GM19467 (cell line): Measurements from ENCODE around the gene PLAGL2.

Experiments
- ATAC-seq: cut with Tn5 transposase; IDR thresholded peaks from one replicate; pipeline ENCODE4 v1.9.1; 2021; ENCODE audit warnings: mild to moderate bottlenecking, moderate library complexity; ENCODE audit not compliant: unreplicated experiment

Gene PLAGL2

DNA sequence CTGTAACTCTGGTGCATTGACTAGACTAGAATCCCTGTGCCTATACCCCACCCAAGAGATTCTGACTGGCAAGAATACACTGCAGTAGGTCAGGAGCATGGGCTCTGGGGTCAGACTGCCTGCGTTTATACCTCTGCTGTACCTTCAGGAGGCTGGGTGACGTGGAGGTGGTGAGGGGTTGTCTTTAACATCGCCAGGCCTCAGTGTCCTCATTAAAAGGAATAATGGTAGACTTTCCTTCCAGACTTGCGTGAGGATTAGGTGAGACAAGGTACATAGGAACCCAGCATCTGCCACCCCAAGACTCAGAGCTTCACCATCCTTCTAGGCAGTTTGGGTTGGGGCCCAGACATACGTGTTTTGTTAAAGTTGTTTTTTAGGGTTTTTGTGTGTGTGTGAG, 53.8 kb downstream of the PLAGL2 start:
- ATAC-seq = no peak

DNA sequence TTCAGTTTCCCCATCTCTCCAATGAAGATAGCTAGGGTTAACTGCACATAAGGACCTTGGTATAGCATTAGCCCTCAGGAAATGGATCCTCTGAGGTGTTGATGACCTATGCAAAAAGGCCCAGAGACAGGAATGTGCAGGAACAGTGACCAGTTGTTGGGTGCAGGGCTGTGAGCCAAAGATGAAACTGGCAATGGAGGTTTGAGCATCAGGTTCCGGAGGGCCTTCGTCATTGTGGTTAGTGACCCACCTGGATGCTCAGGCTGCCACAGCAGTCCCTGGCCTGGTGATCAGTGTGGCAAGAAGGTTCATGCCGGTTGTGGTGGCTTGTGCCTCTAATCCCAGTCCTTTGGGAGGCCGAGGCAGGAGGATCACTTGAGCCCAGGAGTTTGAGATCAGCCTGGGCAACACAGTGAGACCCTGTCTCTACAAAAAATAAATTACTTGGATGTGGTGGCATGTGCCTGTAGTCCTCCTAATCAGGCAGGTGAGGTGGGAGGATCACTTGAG, 54.3 kb downstream of the PLAGL2 start:
- no peak for ATAC-seq

DNA sequence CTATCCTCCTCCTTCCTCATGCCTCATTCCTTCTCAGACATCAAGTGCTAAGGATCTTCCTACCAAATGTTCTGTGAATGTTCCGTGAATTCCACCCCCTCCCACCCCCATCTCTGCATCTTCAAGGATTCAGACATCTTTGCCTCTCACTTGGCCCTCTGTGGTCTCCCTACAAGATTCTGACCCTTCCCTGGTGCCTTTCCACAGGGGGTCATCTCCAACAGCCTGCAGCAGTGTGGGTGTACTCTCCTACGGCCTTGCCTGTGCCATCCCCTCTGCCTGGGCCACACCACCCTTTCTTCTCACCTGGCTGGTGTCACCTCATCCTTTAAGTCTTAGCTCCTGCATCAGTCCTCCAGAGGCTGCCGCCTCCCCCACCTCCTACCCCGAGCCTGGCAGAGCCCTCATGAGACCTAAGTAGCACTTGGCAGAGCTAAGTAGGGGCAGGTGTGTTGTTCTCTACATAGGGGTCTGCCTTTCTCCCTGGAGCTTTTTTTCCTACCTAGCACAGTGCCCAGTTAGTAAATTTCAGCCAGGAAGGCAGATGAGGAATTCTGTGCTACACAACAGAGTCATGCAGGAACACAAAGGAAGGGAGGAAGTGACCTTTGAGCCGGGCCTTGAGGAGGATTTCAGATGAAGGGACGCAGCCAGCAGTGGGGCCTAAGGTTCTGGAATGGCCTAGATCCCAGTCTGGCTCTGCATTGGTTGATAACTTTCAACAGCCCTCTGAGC, 55.0 kb downstream of the PLAGL2 start:
- ATAC-seq = no peak

DNA sequence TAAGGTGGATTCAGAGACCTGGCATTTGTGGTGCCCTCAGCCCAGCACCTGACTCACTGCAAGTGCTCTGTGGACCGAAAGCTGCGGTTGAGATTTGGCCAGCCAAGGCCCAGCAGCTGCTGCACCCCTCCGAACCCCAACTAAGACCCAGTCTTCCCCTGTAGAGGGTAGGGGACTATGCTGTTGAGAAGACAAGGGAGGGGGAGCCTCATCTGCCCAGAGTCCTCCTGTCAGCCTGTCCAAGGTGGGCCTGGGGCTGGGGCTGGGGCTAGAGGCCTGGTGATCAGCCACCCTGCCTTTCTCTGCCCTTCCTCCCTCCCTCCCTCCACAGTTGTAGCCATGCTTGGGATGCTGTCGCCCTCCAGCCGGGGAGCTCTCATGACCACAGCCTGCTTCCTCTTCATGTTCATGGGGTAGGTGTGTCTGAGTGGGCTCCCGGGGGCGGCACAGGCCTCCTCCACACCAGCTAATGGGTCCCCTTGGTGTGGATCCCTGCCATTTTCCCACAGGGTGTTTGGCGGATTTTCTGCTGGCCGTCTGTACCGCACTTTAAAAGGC, 57.2 kb downstream of the PLAGL2 start:
- no peak for ATAC-seq

DNA sequence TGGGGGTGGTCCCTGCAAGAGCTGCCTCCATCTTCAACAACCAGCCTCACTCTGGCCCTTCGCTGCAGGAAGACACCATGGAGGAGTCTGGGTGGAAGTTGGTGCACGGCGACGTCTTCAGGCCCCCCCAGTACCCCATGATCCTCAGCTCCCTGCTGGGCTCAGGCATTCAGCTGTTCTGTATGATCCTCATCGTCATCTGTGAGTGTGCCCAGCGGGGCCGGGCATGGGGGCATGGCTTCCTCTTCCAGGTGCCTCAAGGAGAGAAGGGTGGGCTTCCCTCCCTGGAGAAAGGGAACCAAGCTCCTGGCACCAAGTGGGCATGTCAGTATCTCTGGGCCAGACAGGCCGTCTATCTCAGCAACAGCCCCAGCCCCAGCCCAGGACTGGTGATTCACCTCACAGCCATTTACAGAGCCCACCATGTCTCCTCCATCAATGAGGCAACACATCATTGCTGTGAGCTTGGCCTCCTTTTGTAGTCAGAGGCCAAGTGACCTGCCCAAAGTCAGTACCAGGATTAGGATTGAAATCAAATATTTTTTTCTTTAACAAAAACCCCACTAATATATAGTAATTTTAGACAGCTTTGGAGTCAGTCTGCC, 57.9 kb downstream of the PLAGL2 start:
- ATAC-seq = no peak

DNA sequence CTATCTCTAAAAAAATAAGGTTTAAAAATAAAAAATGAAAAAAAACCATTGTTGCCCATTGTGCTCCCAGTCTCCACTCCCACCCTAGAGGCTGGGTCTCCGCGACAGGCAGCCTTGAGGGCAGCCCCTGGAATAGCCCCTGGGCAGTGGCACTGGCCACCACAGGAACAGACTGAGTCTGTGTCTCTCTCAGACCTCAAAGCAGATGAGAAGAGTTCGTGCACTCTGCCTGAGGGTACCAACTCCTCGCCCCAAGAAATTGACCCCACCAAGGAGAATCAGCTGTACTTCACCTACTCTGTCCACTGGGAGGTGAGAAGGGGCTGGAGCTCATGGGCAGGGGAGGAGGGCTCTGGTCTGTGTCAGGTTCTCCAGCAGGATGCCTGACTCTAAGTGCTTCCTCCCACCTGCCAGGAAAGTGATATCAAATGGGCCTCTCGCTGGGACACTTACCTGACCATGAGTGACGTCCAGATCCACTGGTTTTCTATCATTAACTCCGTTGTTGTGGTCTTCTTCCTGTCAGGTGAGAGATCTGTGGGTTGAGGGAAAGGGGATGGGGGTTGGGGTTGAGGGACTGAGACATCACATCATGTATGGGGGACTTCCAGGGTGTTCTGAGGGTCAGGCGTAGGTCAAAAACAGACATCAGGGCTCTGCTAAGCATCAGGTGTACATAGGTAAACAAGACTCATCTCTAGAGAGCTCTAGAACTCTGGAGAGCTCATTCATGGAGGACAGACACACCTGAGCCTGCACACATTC, 62.5 kb downstream of the PLAGL2 start:
- no peak for ATAC-seq

DNA sequence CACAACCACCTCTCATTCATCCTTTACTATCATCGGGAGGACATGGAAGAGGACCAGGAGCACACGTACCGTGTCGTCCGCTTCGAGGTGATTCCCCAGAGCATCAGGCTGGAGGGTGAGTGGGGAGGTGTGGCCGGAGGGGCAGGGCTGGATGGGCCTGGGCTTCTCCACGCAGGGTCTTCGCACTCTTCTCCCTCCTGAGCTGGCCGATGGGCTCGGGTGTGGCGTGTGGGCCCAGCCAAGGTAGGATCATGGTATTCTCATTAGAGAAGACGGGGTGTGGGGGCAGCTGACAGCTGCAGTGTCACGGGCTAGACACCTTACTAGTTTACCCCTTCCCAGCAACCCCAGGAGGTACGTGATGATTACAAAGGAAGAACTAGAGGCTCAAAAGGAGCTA, 64.6 kb downstream of the PLAGL2 start:
- no peak for ATAC-seq
